HG02981 (cell line): ENCODE data around the gene FRA10AC1.

Source experiments
- ATAC-seq: cut with Tn5 transposase; IDR thresholded peaks from one replicate; pipeline ENCODE4 v1.9.1; 2021; ENCODE audit warnings: mild to moderate bottlenecking, moderate library complexity; ENCODE audit not compliant: unreplicated experiment

Gene FRA10AC1

GRCh38 chr10:93630625-93631557, 71.5 kb downstream of the FRA10AC1 start:
- no peak for ATAC-seq

GRCh38 chr10:93629647-93630305, 72.6 kb downstream of the FRA10AC1 start:
- ATAC-seq, result no peak

GRCh38 chr10:93628858-93629257, 73.5 kb downstream of the FRA10AC1 start:
- no peak for ATAC-seq

- no peak for ATAC-seq
These were observed 79.5 kb downstream of the FRA10AC1 start for GRCh38 chr10:93622942-93623341.

DNA sequence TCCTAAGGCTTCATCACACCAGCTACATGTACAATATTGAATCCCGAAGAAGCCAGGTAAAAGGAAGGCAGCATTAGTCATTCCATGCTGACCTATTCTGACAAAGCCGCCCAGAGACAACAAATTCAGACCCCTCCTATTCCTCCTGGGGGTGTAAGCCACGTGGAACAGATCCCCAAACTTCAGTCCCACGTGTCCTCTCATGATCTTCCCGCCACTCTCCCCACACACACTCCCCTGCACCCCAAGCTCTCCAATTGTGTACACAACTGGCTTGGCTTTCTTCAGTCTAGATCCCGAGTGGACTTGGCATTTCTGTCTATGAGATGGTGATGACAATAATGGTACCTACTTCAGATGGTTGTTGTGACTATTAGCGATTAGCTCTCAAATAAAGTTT, 81.5 kb downstream of the FRA10AC1 start:
- no peak for ATAC-seq
